Astrocyte of the cerebellum (primary cell): Measurements from ENCODE around the gene TSPAN1.

Experiments
- DNase-seq: peaks from one replicate; pipeline ENCODE4 v3.0.0-alpha.2; 2011; ENCODE audit warnings: low read depth
- H3K4me3 ChIP-seq: 2 replicates; pipeline ENCODE4 v1.5.1; 2011; ENCODE audit warnings: mild to moderate bottlenecking, low read depth, low read length, moderate library complexity
- in situ Hi-C: cut with HindIII; loops from 2 replicates; pipeline ENCODE4 v1.10.0; 2017; ENCODE audit warnings: low sequenced_read_pairs
- TF ChIP-seq, protein P1 (sequence below): IDR thresholded peaks from 2 replicates; pipeline ENCODE4 v1.5.1; 2012; ENCODE audit warnings: low read length, low read depth, moderate library complexity, mild to moderate bottlenecking; ENCODE audit errors: missing control alignments

The TSPAN1 gene

DNA sequence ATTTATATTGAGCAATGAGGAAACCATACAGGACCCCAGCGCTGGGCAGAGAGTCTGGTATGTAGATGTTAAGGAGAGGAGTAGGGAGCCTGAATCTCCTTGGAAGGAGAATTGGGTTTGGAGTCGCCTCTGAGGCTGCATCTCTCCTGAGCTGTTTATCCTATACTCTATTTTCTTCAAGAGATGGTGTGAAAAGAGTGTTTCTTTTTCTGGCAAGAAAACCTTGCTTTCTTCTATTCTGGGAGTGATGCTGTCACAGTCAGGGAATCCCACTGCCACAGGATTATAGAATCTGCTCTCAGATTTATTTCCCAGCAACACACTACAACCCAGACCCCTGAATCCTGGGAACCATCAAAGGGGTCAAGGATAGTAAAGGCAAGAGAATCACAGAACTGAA is 31.5 kb downstream of the TSPAN1 start:
- H3K4me3 ChIP-seq, result no peak overlapping the region
- TF ChIP-seq, protein P1, sequence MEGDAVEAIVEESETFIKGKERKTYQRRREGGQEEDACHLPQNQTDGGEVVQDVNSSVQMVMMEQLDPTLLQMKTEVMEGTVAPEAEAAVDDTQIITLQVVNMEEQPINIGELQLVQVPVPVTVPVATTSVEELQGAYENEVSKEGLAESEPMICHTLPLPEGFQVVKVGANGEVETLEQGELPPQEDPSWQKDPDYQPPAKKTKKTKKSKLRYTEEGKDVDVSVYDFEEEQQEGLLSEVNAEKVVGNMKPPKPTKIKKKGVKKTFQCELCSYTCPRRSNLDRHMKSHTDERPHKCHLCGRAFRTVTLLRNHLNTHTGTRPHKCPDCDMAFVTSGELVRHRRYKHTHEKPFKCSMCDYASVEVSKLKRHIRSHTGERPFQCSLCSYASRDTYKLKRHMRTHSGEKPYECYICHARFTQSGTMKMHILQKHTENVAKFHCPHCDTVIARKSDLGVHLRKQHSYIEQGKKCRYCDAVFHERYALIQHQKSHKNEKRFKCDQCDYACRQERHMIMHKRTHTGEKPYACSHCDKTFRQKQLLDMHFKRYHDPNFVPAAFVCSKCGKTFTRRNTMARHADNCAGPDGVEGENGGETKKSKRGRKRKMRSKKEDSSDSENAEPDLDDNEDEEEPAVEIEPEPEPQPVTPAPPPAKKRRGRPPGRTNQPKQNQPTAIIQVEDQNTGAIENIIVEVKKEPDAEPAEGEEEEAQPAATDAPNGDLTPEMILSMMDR, result no peak
- in situ Hi-C loops, result no loop called here
- DNase-seq, result no peak

GRCh38 chr1:46210561-46210960 is 35.7 kb downstream of the TSPAN1 start:
- H3K4me3 ChIP-seq, result no peak overlapping the region
- DNase-seq, result no peak
- TF ChIP-seq, protein P1, result no peak
- in situ Hi-C loops, result no loop called here

DNA sequence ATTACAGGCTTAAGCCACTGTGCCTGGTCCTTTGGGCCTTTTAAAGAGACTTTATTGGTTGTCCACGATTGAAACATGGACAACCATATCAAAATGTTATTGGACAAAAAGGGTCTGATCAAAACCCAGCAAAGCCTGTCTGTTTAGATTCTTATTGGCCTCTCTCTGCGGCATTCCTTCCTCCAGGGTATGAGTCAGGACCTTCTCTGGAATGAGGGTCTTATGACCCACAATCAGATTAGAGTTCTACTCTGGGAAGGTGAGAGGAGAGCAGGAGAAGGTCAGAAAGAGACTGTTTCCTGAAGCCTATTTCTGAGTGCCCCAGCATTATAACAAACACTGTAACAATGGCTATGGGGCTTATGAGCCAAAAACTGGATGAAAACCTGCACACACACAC is 36.2 kb downstream of the TSPAN1 start:
- TF ChIP-seq, protein P1, result no peak
- DNase-seq, result no peak
- in situ Hi-C loops, result no loop called here
- H3K4me3 ChIP-seq, result no peak overlapping the region

- in situ Hi-C loops, result no loop called here
- H3K4me3 ChIP-seq, result no peak overlapping the region
- TF ChIP-seq, protein P1, result no peak
- no peak for DNase-seq
These were observed 40.6 kb downstream of the TSPAN1 start for GRCh38 chr1:46215504-46215903.

- in situ Hi-C loops, result no loop called here
- no peak for DNase-seq
- TF ChIP-seq, protein P1, result no peak
- H3K4me3 ChIP-seq, result no peak overlapping the region
These were observed 43.6 kb downstream of the TSPAN1 start for GRCh38 chr1:46218443-46218842.

DNA sequence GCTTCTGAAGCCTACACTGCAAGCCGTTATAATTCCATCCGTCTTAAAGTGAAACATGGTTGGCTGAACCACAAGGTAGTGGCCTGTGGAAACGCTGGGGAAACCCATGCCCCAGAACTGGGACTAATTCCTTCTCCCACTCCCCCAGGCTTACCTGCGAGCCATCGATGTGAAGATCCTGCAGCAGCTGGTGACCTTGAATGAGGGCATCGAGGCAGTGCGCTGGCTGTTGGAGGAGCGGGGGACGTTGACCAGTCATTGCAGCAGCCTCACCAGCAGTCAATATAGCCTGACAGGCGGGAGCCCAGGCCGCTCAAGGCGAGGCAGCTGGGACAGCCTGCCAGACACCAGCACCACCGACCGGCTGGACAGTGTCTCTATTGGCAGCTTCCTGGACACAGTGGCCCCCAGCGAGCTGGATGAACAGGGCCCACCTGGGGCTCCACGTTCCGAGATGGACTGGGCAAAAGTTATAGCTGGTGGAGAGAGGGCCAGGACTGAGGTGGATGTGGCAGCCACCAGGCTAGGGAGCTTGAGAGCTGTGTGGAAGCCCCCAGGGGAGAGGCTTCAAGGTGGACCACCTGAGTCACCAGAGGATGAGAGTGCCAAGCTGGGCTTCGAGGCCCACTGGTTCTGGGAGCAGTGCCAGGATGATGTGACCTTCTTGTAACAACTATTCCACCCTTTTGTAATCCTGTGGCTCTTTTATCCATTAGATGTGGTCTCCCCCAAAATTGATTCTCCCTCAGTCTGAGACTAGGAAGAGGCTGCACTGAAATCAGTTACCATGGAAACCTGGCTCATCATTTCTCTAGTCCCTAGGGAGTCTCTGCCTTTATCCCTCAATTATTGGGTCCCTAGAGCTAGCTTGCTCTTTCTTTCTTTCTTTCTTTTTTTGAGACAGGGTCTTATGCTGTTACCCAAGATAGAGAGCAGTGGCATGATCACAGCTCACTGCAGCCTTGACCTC is 44.9 kb downstream of the TSPAN1 start:
- no peak for DNase-seq
- in situ Hi-C loops, result no loop called here
- TF ChIP-seq, protein P1, result no peak
- H3K4me3 ChIP-seq, result no peak overlapping the region
